HCT116 (cell line): ENCODE results near the gene KLF17. TPM values are rescaled to one million over a fixed set of nuclear protein-coding genes. Genes with fewer than 3 reads are reported as not detected.

Source experiments
- ATAC-seq: fragments of 200-7000 bp; cut with Tn5 transposase; 2 replicates; pipeline ENCODE4 v1.9.1; 2020; ENCODE audit warnings: mild to moderate bottlenecking, moderate library complexity
- BruUV-seq: library from RNA; stranded (reverse); fragments of 400-500 nt; replicated peaks from 2 replicates; lab custom pipeline; 2021; lab: Mats Ljungman, UMichigan
- CTCF ChIA-PET: fragments of 300-600 bp; sonication (Branson Sonifier 250); formaldehyde crosslinking; loops from one replicate; lab custom pipeline; 2021; ENCODE audit warnings: antibody characterized with exemption; lab: Charles Lee
- POLR2A ChIA-PET: fragments of 300-600, 350-600 bp; sonication (Branson Sonifier 250); formaldehyde crosslinking; loops from one replicate; lab custom pipeline; 2021; ENCODE audit warnings: antibody characterized with exemption; lab: Charles Lee
- RAD21 ChIA-PET, 2 experiments: fragments of 300-600 bp; sonication (Branson Sonifier 250); formaldehyde crosslinking; loops; one replicate each; lab custom pipeline; 2023; ENCODE audit warnings: low total read pairs in 2 of 2; ENCODE audit not compliant: uncharacterized antibody in 2 of 2, unreplicated experiment in 2 of 2, low non-redundant PET in 1 of 2; lab: Charles Lee
- DNase-seq: peaks from one replicate; pipeline ENCODE4 v3.0.0-alpha.2; 2010; ENCODE audit warnings: low read depth, low spot score
- H2AFZ ChIP-seq: fragments of 200-600 bp; shearing (Covaris generic), sonication (generic); 2 replicates; pipeline ENCODE4 v1.6.1; 2017; ENCODE audit warnings: low read depth, mixed run types, mixed read lengths, antibody characterized with exemption, low read length; ENCODE audit not compliant: poor library complexity, severe bottlenecking
- H3K27ac ChIP-seq: 2 replicates; pipeline ENCODE4 v1.5.1; 2012; ENCODE audit warnings: low read depth, low read length
- H3K27me3 ChIP-seq: fragments of 200-600 bp; sonication (generic); 2 replicates; pipeline ENCODE4 v1.6.1; 2016; ENCODE audit warnings: mixed run types, low read length, mixed read lengths; ENCODE audit not compliant: insufficient read depth
- H3K36me3 ChIP-seq, 2 experiments: fragments of 200-500 bp in 1 of 2; fragments of 200-600 bp in 1 of 2; sonication (Bioruptor generic) in 1 of 2; sonication (generic) in 1 of 2; 2 replicates each; pipeline versions ENCODE4 v1.5.1 to v1.6.1; 2014 to 2016; ENCODE audit warnings: low read length in 2 of 2, inconsistent platforms in 1 of 2, mixed read lengths in 1 of 2, mixed run types in 1 of 2; ENCODE audit not compliant: insufficient read depth in 2 of 2, control insufficient read depth in 1 of 2
- H3K4me1 ChIP-seq, 2 experiments: fragments of 200-600 bp in 1 of 2; sonication (generic) in 1 of 2; 2 replicates each; pipeline versions ENCODE4 v1.5.1 to v1.6.1; 2012 to 2017; ENCODE audit warnings: low read length in 2 of 2, inconsistent platforms in 1 of 2, mild to moderate bottlenecking in 1 of 2, mixed read lengths in 1 of 2, mixed run types in 1 of 2, moderate library complexity in 1 of 2; ENCODE audit not compliant: insufficient read depth in 2 of 2, control insufficient read depth in 1 of 2
- H3K4me2 ChIP-seq: fragments of 200-600 bp; sonication (generic); 2 replicates; pipeline ENCODE4 v1.6.1; 2017; ENCODE audit warnings: mixed run types, low read length, mixed read lengths
- H3K4me3 ChIP-seq, 2 experiments: fragments of 200-600 bp in 1 of 2; sonication (generic) in 1 of 2; replicated peaks in 1 of 2; 2 replicates each; pipeline ENCODE4 v1.5.1; 2011 to 2016; ENCODE audit warnings: low read length in 2 of 2, control low read depth in 1 of 2, low read depth in 1 of 2, mild to moderate bottlenecking in 1 of 2, mixed read lengths in 1 of 2, mixed run types in 1 of 2
- H3K79me2 ChIP-seq: fragments of 200-600 bp; sonication (generic); 2 replicates; pipeline ENCODE4 v1.6.1; 2017; ENCODE audit warnings: mild to moderate bottlenecking, mixed run types, low read length, moderate library complexity, mixed read lengths; ENCODE audit not compliant: insufficient read depth
- H3K9ac ChIP-seq: fragments of 200-600 bp; sonication (generic); 2 replicates; pipeline ENCODE4 v1.6.1; 2016; ENCODE audit warnings: low read length, mixed read lengths
- H3K9me2 ChIP-seq: fragments of 200-600 bp; sonication (generic), shearing (Covaris generic); 2 replicates; pipeline ENCODE4 v1.6.1; 2017; ENCODE audit warnings: mixed run types, mild to moderate bottlenecking, moderate library complexity; ENCODE audit not compliant: insufficient read depth
- H3K9me3 ChIP-seq, 2 experiments: fragments of 200-500 bp in 1 of 2; fragments of 200-600 bp in 1 of 2; sonication (Bioruptor generic) in 1 of 2; sonication (generic) in 1 of 2; 2 replicates each; pipeline ENCODE4 v1.6.1; 2014 to 2017; ENCODE audit warnings: low read length in 2 of 2, mixed read lengths in 2 of 2, inconsistent platforms in 1 of 2, low read depth in 1 of 2, mild to moderate bottlenecking in 1 of 2, mixed run types in 1 of 2, moderate library complexity in 1 of 2; ENCODE audit not compliant: control insufficient read depth in 1 of 2, insufficient read depth in 1 of 2
- H4K20me1 ChIP-seq: fragments of 200-600 bp; sonication (generic), shearing (Covaris generic); 2 replicates; pipeline ENCODE4 v1.6.1; 2017; ENCODE audit warnings: mixed run types, mild to moderate bottlenecking, moderate library complexity; ENCODE audit not compliant: insufficient read depth
- ATF3 ChIP-seq: IDR thresholded peaks from 2 replicates; pipeline ENCODE4 v1.6.1; 2012
- CTCF ChIP-seq, 3 experiments: fragments of 200-600 bp in 1 of 3; sonication (generic) in 1 of 3; IDR thresholded peaks in 2 of 3; conservative IDR thresholded peaks in 1 of 3; 2 replicates each; pipeline ENCODE4 v1.5.1; 2012 to 2017; ENCODE audit warnings: low read depth in 2 of 3, low read length in 2 of 3, antibody characterized with exemption in 1 of 3, borderline replicate concordance in 1 of 3, control low read depth in 1 of 3, mild to moderate bottlenecking in 1 of 3, mixed read lengths in 1 of 3, mixed run types in 1 of 3, moderate library complexity in 1 of 3; ENCODE audit not compliant: insufficient read depth in 1 of 3
- EGR1 ChIP-seq: IDR thresholded peaks from 2 replicates; pipeline ENCODE4 v1.6.1; 2012; ENCODE audit warnings: low read depth
- ELF1 ChIP-seq: IDR thresholded peaks from 2 replicates; pipeline ENCODE4 v1.6.1; 2012; ENCODE audit warnings: low read depth, borderline replicate concordance
- EZH2 ChIP-seq: fragments of 200-600 bp; sonication (generic); IDR thresholded peaks from 2 replicates; pipeline ENCODE4 v1.6.1; 2017; ENCODE audit warnings: antibody characterized with exemption, mixed run types
- EZH2phosphoT487 ChIP-seq: fragments of 200-600 bp; IDR thresholded peaks from 2 replicates; pipeline ENCODE4 v1.6.1; 2018; ENCODE audit warnings: antibody characterized with exemption, borderline replicate concordance
- FOSL1 ChIP-seq: IDR thresholded peaks from 2 replicates; pipeline ENCODE4 v1.6.1; 2012; ENCODE audit warnings: low read depth
- MAX ChIP-seq: IDR thresholded peaks from 2 replicates; pipeline ENCODE4 v1.6.1; 2012
- POLR2A ChIP-seq: IDR thresholded peaks from 2 replicates; pipeline ENCODE4 v1.7.0; 2011; ENCODE audit warnings: borderline replicate concordance; ENCODE audit not compliant: insufficient read depth, insufficient read length; ENCODE audit errors: extremely low read depth
- RAD21 ChIP-seq: IDR thresholded peaks from 2 replicates; pipeline ENCODE4 v1.6.1; 2012; ENCODE audit warnings: low read depth, mild to moderate bottlenecking
- SP1 ChIP-seq: IDR thresholded peaks from 2 replicates; pipeline ENCODE4 v1.6.1; 2012; ENCODE audit warnings: low read depth
- SRF ChIP-seq: IDR thresholded peaks from 2 replicates; pipeline ENCODE4 v1.6.1; 2012; ENCODE audit warnings: low read depth
- YY1 ChIP-seq: IDR thresholded peaks from 2 replicates; pipeline ENCODE4 v1.6.1; 2011; ENCODE audit warnings: low read length, low read depth, moderate library complexity, mild to moderate bottlenecking; ENCODE audit not compliant: insufficient replicate concordance; ENCODE audit errors: extremely low read depth
- ZBTB33 ChIP-seq: IDR thresholded peaks from 2 replicates; pipeline ENCODE4 v1.6.1; 2011; ENCODE audit warnings: mild to moderate bottlenecking, low read length, moderate library complexity; ENCODE audit not compliant: insufficient replicate concordance; ENCODE audit errors: extremely low read depth
- ZFX ChIP-seq: fragments of 450-650 bp; IDR thresholded peaks from 2 replicates; pipeline ENCODE4 v1.6.1; 2017
- intact Hi-C: fragments of 100-400 bp; cut with micrococcal nuclease; formaldehyde crosslinking; loops from 2 replicates; pipeline ENCODE4 v1.10.0; 2022
- total RNA-seq: library from RNA; stranded (reverse); gene quantifications from one replicate; pipeline ENCODE4 v1.2.1, GENCODE V29; 2021; ENCODE audit not compliant: unreplicated experiment

The KLF17 gene
- total RNA-seq, 1 experiment from 2014 or later: not detected

GRCh38 chr1:44078104-44078503 lies 40.5 kb upstream of the KLF17 start:
- Histone ChIP-seq H3K79me2 (no peaks in the 10 kb centered on the region), H3K27ac (no peak overlapping the region), H3K4me1 (no peaks in the 10 kb centered on the region), H2AFZ (no peak overlapping the region), H3K9me2 (no peaks in the 10 kb centered on the region), H3K27me3 (no peaks in the 10 kb centered on the region), H3K9me3 (no peaks in the 10 kb centered on the region), H3K36me3 (no peaks in the 10 kb centered on the region), H3K4me3 (no peak overlapping the region), H3K4me2 (no peak overlapping the region), H4K20me1 (no peaks in the 10 kb centered on the region), H3K9ac (no peak overlapping the region)
- no TSS peak for BruUV-seq
- no peak for TF ChIP-seq EZH2
- no peak for TF ChIP-seq YY1
- no peak for TF ChIP-seq EZH2phosphoT487
- TF ChIP-seq ZFX: no peak
- TF ChIP-seq MAX: no peak
- no peak for TF ChIP-seq CTCF (IDR thresholded peaks at IDR 0.05 in 2 of 3, conservative IDR thresholded peaks at IDR 0.05 in 1 of 3; ENCODE audit: borderline replicate concordance in 1 of 3, insufficient read depth in 1 of 3, low read depth in 2 of 3, low read length in 2 of 3)
- no peak for TF ChIP-seq EGR1
- TF ChIP-seq FOSL1: no peak
- no peak for TF ChIP-seq SRF
- no peak for TF ChIP-seq ZBTB33
- no peak for TF ChIP-seq ELF1
- no peak for TF ChIP-seq POLR2A
- TF ChIP-seq RAD21: no peak
- TF ChIP-seq SP1: no peak
- TF ChIP-seq ATF3: no peak
- DNase-seq (no peak), ATAC-seq (no peak)
- POLR2A ChIA-PET: no interaction called here
- intact Hi-C loops: no loop called here
- CTCF ChIA-PET: no interaction called here
- RAD21 ChIA-PET: no interaction called here
